Loucy (cell line): ENCODE measurements around the gene LRIT3.

ENCODE experiments used
- H2AFZ ChIP-seq: fragments of 200-600 bp; sonication (generic); 2 replicates; pipeline ENCODE4 v1.6.0; 2016; ENCODE audit warnings: antibody characterized with exemption, mild to moderate bottlenecking, low read length, moderate library complexity
- H3F3A ChIP-seq: fragments of 200-600 bp; 2 replicates; pipeline ENCODE4 v1.6.0; 2016; ENCODE audit warnings: antibody characterized with exemption, low read depth, mild to moderate bottlenecking
- H3K27me3 ChIP-seq: fragments of 200-600 bp; sonication (generic); 2 replicates; pipeline ENCODE4 v1.6.1; 2014; ENCODE audit warnings: low read length, mild to moderate bottlenecking; ENCODE audit not compliant: insufficient read depth, poor library complexity, severe bottlenecking
- H3K36me3 ChIP-seq: fragments of 200-600 bp; sonication (generic); 2 replicates; pipeline ENCODE4 v1.6.1; 2016; ENCODE audit warnings: low read length; ENCODE audit not compliant: insufficient read depth
- H3K4me1 ChIP-seq: fragments of 200-600 bp; sonication (generic); 2 replicates; pipeline ENCODE4 v1.5.1; 2014; ENCODE audit warnings: low read length, mild to moderate bottlenecking; ENCODE audit not compliant: insufficient read depth, poor library complexity, severe bottlenecking
- H3K4me2 ChIP-seq: fragments of 200-600 bp; sonication (generic); 2 replicates; pipeline ENCODE4 v1.6.0; 2014; ENCODE audit warnings: antibody characterized with exemption, low read length, low read depth, mild to moderate bottlenecking; ENCODE audit not compliant: poor library complexity, severe bottlenecking
- H3K4me3 ChIP-seq: fragments of 200-600 bp; sonication (generic); 2 replicates; pipeline ENCODE4 v1.5.1; 2014; ENCODE audit warnings: low read length, mild to moderate bottlenecking, mixed read lengths; ENCODE audit not compliant: poor library complexity, severe bottlenecking
- H3K79me2 ChIP-seq: fragments of 200-600 bp; sonication (generic); 2 replicates; pipeline ENCODE4 v1.6.1; 2014; ENCODE audit warnings: low read length; ENCODE audit not compliant: insufficient read depth
- H3K9ac ChIP-seq: fragments of 200-600 bp; sonication (generic); 2 replicates; pipeline ENCODE4 v1.6.0; 2014; ENCODE audit warnings: mild to moderate bottlenecking, low read depth, low read length, moderate library complexity; ENCODE audit not compliant: poor library complexity, severe bottlenecking
- H3K9me2 ChIP-seq: fragments of 200-600 bp; sonication (generic); replicated peaks from 2 replicates; pipeline ENCODE4 v1.6.1; 2016; ENCODE audit warnings: low read depth, low read length, mixed read lengths
- H3K9me3 ChIP-seq: fragments of 200-600 bp; sonication (generic); 2 replicates; pipeline ENCODE4 v1.6.1; 2014; ENCODE audit warnings: mild to moderate bottlenecking, antibody characterized with exemption, low read length, low read depth; ENCODE audit not compliant: insufficient read depth
- H4K20me1 ChIP-seq: fragments of 200-600 bp; sonication (generic); 2 replicates; pipeline ENCODE4 v1.6.0; 2014; ENCODE audit warnings: antibody characterized with exemption, low read length, mild to moderate bottlenecking; ENCODE audit not compliant: insufficient read depth, poor library complexity, severe bottlenecking
- CTCF ChIP-seq: fragments of 200-600 bp; sonication (generic); conservative IDR thresholded peaks from 2 replicates; pipeline ENCODE4 v1.5.1; 2014; ENCODE audit warnings: mild to moderate bottlenecking, antibody characterized with exemption, low read length
- EZH2phosphoT487 ChIP-seq: fragments of 200-600 bp; IDR thresholded peaks from 2 replicates; pipeline ENCODE4 v1.6.1; 2018; ENCODE audit warnings: antibody characterized with exemption, mild to moderate bottlenecking, moderate library complexity, borderline replicate concordance

LRIT3 gene

GRCh38 chr4:109861916-109862511 is 14.1 kb downstream of the LRIT3 start:
- TF ChIP-seq EZH2phosphoT487 (no peak), CTCF (no peak)
- Histone ChIP-seq H3K4me3 (no peak overlapping the region), H3K36me3 (no peaks in the 10 kb centered on the region), H3K9me2 (no peaks in the 10 kb centered on the region), H3K4me1 (no peaks in the 10 kb centered on the region), H3F3A (no peaks in the 10 kb centered on the region), H3K9me3 (peaks cover 11% of the 10 kb centered on the region), H4K20me1 (no peaks in the 10 kb centered on the region), H3K9ac (no peak overlapping the region), H3K4me2 (no peak overlapping the region), H3K79me2 (no peaks in the 10 kb centered on the region), H3K27me3 (no peaks in the 10 kb centered on the region), H2AFZ (no peak overlapping the region)

GRCh38 chr4:109864134-109864533 is 16.2 kb downstream of the LRIT3 start:
- Histone ChIP-seq H3K4me2 (no peak overlapping the region), H3K27me3 (no peaks in the 10 kb centered on the region), H3K79me2 (no peaks in the 10 kb centered on the region), H3K9ac (no peak overlapping the region), H3K4me1 (no peaks in the 10 kb centered on the region), H3K9me3 (peaks cover 11% of the 10 kb centered on the region), H3K36me3 (no peaks in the 10 kb centered on the region), H2AFZ (no peak overlapping the region), H4K20me1 (no peaks in the 10 kb centered on the region), H3F3A (no peaks in the 10 kb centered on the region), H3K9me2 (no peaks in the 10 kb centered on the region), H3K4me3 (no peak overlapping the region)
- TF ChIP-seq EZH2phosphoT487 (no peak), CTCF (no peak)

- Histone ChIP-seq H4K20me1 (no peaks in the 10 kb centered on the region), H3K79me2 (no peaks in the 10 kb centered on the region), H3K9me2 (no peaks in the 10 kb centered on the region), H3K9ac (no peak overlapping the region), H3K4me3 (no peak overlapping the region), H3K36me3 (no peaks in the 10 kb centered on the region), H3F3A (no peaks in the 10 kb centered on the region), H3K27me3 (no peaks in the 10 kb centered on the region), H3K4me2 (no peak overlapping the region), H2AFZ (no peak overlapping the region), H3K4me1 (no peaks in the 10 kb centered on the region), H3K9me3 (no peaks in the 10 kb centered on the region)
- TF ChIP-seq CTCF (no peak), EZH2phosphoT487 (no peak)
Observed at GRCh38 chr4:109870061-109870460, 22.2 kb downstream of the LRIT3 start.
